ENCODE data around the gene CASS4. TPM values are rescaled to one million over a fixed set of nuclear protein-coding genes. Genes with fewer than 3 reads are reported as not detected.
A peak's percentile ranks its signal among the peaks of the same experiment; 100 is the strongest.

The CASS4 gene
- total and polyA plus RNA-seq, 9 of the 15 experiments (the other 6 are each of a cell fraction or from before 2014, with no cell fraction given) = 8.1 to 53.8 (median 26.7) TPM

- TF ChIP-seq FUS (optimal IDR thresholded peaks at IDR 0.05; ENCODE audit: low read depth, low read length) (no peak), CHAMP1 (IDR thresholded peaks at IDR 0.05) (no peak), ETV1 (tag; conservative IDR thresholded peaks at IDR 0.05; ENCODE audit: low read depth) (no peak), CREB5 (CRISPR knock-in tag; IDR thresholded peaks at IDR 0.05) (no peak), SAP30 (IDR thresholded peaks at IDR 0.05; ENCODE audit: borderline replicate concordance, insufficient read depth, low read depth, low read length, poor library complexity, severe bottlenecking) (no peak), ZFPM2 (CRISPR knock-in tag; IDR thresholded peaks at IDR 0.05) (no peak)
Observed at GRCh38 chr20:56429941-56430340, 17.9 kb downstream of the CASS4 start (continued).

GRCh38 chr20:56430461-56430860 lies 18.4 kb downstream of the CASS4 start:
- Histone ChIP-seq H3K4me3 (no peak overlapping the region), H3K9me1 (ENCODE audit: control insufficient read depth, insufficient read depth, low read length) (no peaks in the 10 kb centered on the region), H4K20me1 (replicated peaks; ENCODE audit: control insufficient read depth, insufficient read depth, low read length) (peaks cover 25% of the 10 kb centered on the region), H3K36me3 (ENCODE audit: control insufficient read depth, insufficient read depth, low read length) (peaks cover 88% of the 10 kb centered on the region), H3K27ac (ENCODE audit: extremely low read depth, low read depth, low read length) (peak overlapping the region; percentile 21; the same call in 1 of the 3 replicates), H3K4me2 (ENCODE audit: insufficient read depth, low read length) (no peak overlapping the region), H3K9ac (ENCODE audit: insufficient read depth in 1 of 2, low read depth in 2 of 2, low read length in 2 of 2) (peak overlapping the region in 1 of 2 experiments; percentile 41; a peak in 1 of 4 replicates), H3K4me1 (replicated peaks in 1 of 2; ENCODE audit: control insufficient read depth in 2 of 2, insufficient read depth in 2 of 2, low read length in 2 of 2) (peaks cover 26 to 49% of the 10 kb centered on the region in 2 experiments), H3K27me3 (ENCODE audit: control insufficient read depth in 2 of 2, insufficient read depth in 2 of 2, low read length in 2 of 2) (no peaks in the 10 kb centered on the region), H2AFZ (ENCODE audit: low read depth, low read length) (no peak overlapping the region), H3K79me2 (ENCODE audit: control insufficient read depth, insufficient read depth, low read length) (peaks cover 100% of the 10 kb centered on the region), H3K9me3 (replicated peaks; ENCODE audit: control insufficient read depth, insufficient read depth, low read depth, low read length) (no peaks in the 10 kb centered on the region)
- WGBS (ENCODE audit: insufficient coverage, low coverage, missing lambda C conversion rate) = 85% methylated on average over 4 of the region's 4 CpGs
- ATAC-seq (no peak), FAIRE-seq (no peak), DNase-seq (ENCODE audit: extremely low read depth in 1 of 4, low spot score in 3 of 4) (no peak)
- no TSS peak for BruUV-seq (replicated peaks)
- intact Hi-C loops (cut with micrococcal nuclease) (no loop called here), in situ Hi-C loops (cut with MboI) (no loop called here)
- POLR2A ChIA-PET = interaction anchor here (0.6 to 2.2 kb wide), 4 partner anchors 9 to 18 kb away, joined by 4 to 12 read pairs (median 6); partner anchors contain the start of gene CASS4
- CTCF ChIA-PET (ENCODE audit: low intra/inter-chr PET ratio) = interaction anchor here (0.5 kb wide), 1 partner anchor 10 kb away, joined by 3 read pairs; no protein-coding TSS in a partner anchor
- TF ChIP-seq CGGBP1 (CRISPR knock-in tag; IDR thresholded peaks at IDR 0.05) = no peak
- TF ChIP-seq ELF1 (tag; IDR thresholded peaks at IDR 0.05) = no peak
- TF ChIP-seq ZNF551 (CRISPR knock-in tag; IDR thresholded peaks at IDR 0.05) = no peak
- no peak for TF ChIP-seq CREB1 (IDR thresholded peaks at IDR 0.05)
- no peak for TF ChIP-seq CREB1 (CRISPR knock-in tag; IDR thresholded peaks at IDR 0.05)
- no peak for TF ChIP-seq ARID3A (IDR thresholded peaks at IDR 0.05; ENCODE audit: borderline replicate concordance, low read depth, low read length)
- TF ChIP-seq HDAC2 (IDR thresholded peaks at IDR 0.05) = no peak
